Body of pancreas (tissue), 4 donors: ENCODE data around the gene ACTRT3.

ENCODE experiments used
- POLR2A ChIP-seq, 3 donors: fragments of 450-650 bp; IDR thresholded peaks; one replicate each; pipeline ENCODE4 v1.6.1; 2016; ENCODE audit warnings: antibody characterized with exemption in 3 of 3, mild to moderate bottlenecking in 2 of 3
- TF ChIP-seq, protein P1 (sequence below), 7 experiments: fragments of 450-650 bp in 4 of 7; fragments of 200-600 bp in 3 of 7; sonication (generic) in 3 of 7; IDR thresholded peaks; one replicate each; pipeline ENCODE4 v1.5.1; 2016 to 2019; ENCODE audit warnings: antibody characterized with exemption in 7 of 7

DNA sequence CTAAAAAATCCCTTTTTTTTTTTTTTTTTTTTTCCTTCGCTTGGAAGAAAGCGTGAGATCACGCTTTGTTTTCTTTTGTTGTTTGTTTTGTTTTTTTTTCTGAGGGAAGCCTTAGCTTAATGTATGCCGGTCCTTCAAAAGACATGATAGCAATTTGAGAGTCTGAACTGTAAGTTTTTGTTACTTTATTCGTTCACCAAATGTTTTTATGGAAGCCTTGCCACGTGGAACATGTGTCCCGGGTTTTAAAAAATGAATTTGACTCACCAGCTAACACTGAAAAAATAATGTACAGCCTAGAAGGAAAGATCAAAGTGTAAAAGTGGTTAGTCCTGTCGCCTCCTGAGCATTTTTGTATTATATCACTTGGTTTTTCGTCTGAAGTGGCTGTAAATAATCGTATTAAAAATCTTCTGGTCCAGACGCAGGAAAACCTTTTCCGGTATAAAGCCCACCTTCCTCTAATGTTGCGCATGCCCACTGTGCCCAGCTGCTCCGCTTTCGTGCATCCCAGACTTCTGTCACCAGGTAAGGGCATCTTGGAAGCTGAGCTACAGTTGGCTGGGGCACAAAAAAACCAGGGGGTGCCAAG is 3.0 kb upstream of the ACTRT3 start:
- TF ChIP-seq, protein P1, sequence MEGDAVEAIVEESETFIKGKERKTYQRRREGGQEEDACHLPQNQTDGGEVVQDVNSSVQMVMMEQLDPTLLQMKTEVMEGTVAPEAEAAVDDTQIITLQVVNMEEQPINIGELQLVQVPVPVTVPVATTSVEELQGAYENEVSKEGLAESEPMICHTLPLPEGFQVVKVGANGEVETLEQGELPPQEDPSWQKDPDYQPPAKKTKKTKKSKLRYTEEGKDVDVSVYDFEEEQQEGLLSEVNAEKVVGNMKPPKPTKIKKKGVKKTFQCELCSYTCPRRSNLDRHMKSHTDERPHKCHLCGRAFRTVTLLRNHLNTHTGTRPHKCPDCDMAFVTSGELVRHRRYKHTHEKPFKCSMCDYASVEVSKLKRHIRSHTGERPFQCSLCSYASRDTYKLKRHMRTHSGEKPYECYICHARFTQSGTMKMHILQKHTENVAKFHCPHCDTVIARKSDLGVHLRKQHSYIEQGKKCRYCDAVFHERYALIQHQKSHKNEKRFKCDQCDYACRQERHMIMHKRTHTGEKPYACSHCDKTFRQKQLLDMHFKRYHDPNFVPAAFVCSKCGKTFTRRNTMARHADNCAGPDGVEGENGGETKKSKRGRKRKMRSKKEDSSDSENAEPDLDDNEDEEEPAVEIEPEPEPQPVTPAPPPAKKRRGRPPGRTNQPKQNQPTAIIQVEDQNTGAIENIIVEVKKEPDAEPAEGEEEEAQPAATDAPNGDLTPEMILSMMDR (IDR thresholded peaks at IDR 0.05), result no peak
- TF ChIP-seq POLR2A (IDR thresholded peaks at IDR 0.05), result no peak
